ENCODE measurements around the gene RAC3.

- TF ChIP-seq CTCF (IDR thresholded peaks at IDR 0.05) (no peak), POLR2A (IDR thresholded peaks at IDR 0.05) (no peak)
Measured at GRCh38 chr17:82020572-82021106, 10.8 kb upstream of the RAC3 start.

Data from esophagus squamous epithelium (tissue), 4 donors.